Mucosa of descending colon (tissue), 3 donors: ENCODE data around the gene SDF2L1. TPM values are rescaled to one million over a fixed set of nuclear protein-coding genes. Genes with fewer than 3 reads are reported as not detected.

Experiments used
- ATAC-seq: fragments of 200-7000 bp; cut with Tn5 transposase; one replicate; pipeline ENCODE4 v1.9.1; 2020; ENCODE audit warnings: mild to moderate bottlenecking, moderate library complexity
- DNase-seq, 3 donors: peaks; one replicate each; pipeline ENCODE4 v3.0.0-alpha.2; 2020
- H3K36me3 ChIP-seq: fragments of 200-600 bp; one replicate; pipeline ENCODE4 v1.8.0; 2021; ENCODE audit warnings: low read depth, mild to moderate bottlenecking
- H3K4me1 ChIP-seq: fragments of 200-600 bp; one replicate; pipeline ENCODE4 v1.8.0; 2021; ENCODE audit warnings: low read depth, mild to moderate bottlenecking
- H3K4me3 ChIP-seq: fragments of 200-600 bp; one replicate; pipeline ENCODE4 v1.8.0; 2021; ENCODE audit warnings: mild to moderate bottlenecking
- H3K9me3 ChIP-seq: fragments of 200-600 bp; one replicate; pipeline ENCODE4 v1.8.0; 2021; ENCODE audit warnings: mild to moderate bottlenecking
- CTCF ChIP-seq: fragments of 200-600 bp; IDR thresholded peaks from one replicate; pipeline ENCODE4 v1.8.0; 2022; ENCODE audit warnings: antibody characterized with exemption, mild to moderate bottlenecking
- intact Hi-C, 2 donors: fragments of 100-400 bp; cut with DNase I in 1 of 2; cut with micrococcal nuclease in 1 of 2; formaldehyde crosslinking; loops; one replicate each; pipeline versions ENCODE4 v1.11.0 to v1.11.1; 2022; cut with DNase I, micrococcal nuclease
- total RNA-seq, 3 donors: library from RNA; stranded (reverse); fragmentation: NEBNext Ultra II Directional in 2 of 3; extraction: Animal tissue kit (Norgen Biotek cat#: 25700) in 2 of 3; gene quantifications; one replicate each; pipeline versions ENCODE4 v1.2.1 to v1.2.4, GENCODE V29; 2021 to 2023
- donor health status: DM: no; HTN: no; CAD: no; lungs with moderate emphysema.
- donor health status: DM: no; HTN: no; CAD: no.
- donor health status: DM: no; HTN: yes; CAD: no.

SDF2L1 gene
- total RNA-seq, 3 donors from 2014 or later = 25.8 to 48.8 (median 28.0) TPM

GRCh38 chr22:21629255-21630149 is 12.6 kb upstream of the SDF2L1 start, which contains the start of gene YDJC:
Gene YDJC (minus strand): TSS chr22:21630022. CDS start chr22:21630014, 8 bp downstream.
- Histone ChIP-seq H3K4me3 (peak within 1 kb of the TSS; percentile 95), H3K4me1 (peaks cover 8% of the 10 kb centered on the region), H3K9me3 (no peaks in the 10 kb centered on the region), H3K36me3 (no peaks in the 10 kb centered on the region)
- DNase-seq (peak; percentile 96 to 98 (median 98)), ATAC-seq (peak; percentile 96)
- intact Hi-C loops = no loop called here
- peak; percentile 65 for TF ChIP-seq CTCF

GRCh38 chr22:21631025-21631424 is 11.1 kb upstream of the SDF2L1 start:
- ATAC-seq = no peak
- Histone ChIP-seq H3K4me1 (peaks cover 8% of the 10 kb centered on the region), H3K9me3 (no peaks in the 10 kb centered on the region), H3K36me3 (no peaks in the 10 kb centered on the region), H3K4me3 (no peak overlapping the region)
- DNase-seq = no peak
- intact Hi-C loops = no loop called here
- no peak for TF ChIP-seq CTCF

GRCh38 chr22:21632237-21632895 is 9.7 kb upstream of the SDF2L1 start, which contains the start of gene CCDC116:
Gene CCDC116 (plus strand): TSS chr22:21632760. CDS start chr22:21633182, 422 bp downstream.
- ATAC-seq = no peak
- peak; percentile 44 to 74 (median 45) for DNase-seq

GRCh38 chr22:21632931-21633330 is 9.2 kb upstream of the SDF2L1 start:
- intact Hi-C loops = no loop called here
- no peak for DNase-seq
- Histone ChIP-seq H3K9me3 (no peaks in the 10 kb centered on the region), H3K4me1 (peaks cover 8% of the 10 kb centered on the region), H3K36me3 (no peaks in the 10 kb centered on the region), H3K4me3 (no peak overlapping the region)
- TF ChIP-seq CTCF = no peak
- no peak for ATAC-seq

More at GRCh38 chr22:21632237-21632895, 9.7 kb upstream of the SDF2L1 start, which contains the start of gene CCDC116:
- H3K36me3 ChIP-seq = no peaks in the 10 kb centered on the region
- peaks cover 8% of the 10 kb centered on the region for H3K4me1 ChIP-seq
- H3K9me3 ChIP-seq = no peaks in the 10 kb centered on the region
- intact Hi-C loops = no loop called here
- H3K4me3 ChIP-seq = no peak within 1 kb of the TSS
- no peak for TF ChIP-seq CTCF

- Histone ChIP-seq H3K4me3 (no peak overlapping the region), H3K9me3 (no peaks in the 10 kb centered on the region), H3K4me1 (peaks cover 5% of the 10 kb centered on the region), H3K36me3 (no peaks in the 10 kb centered on the region)
- DNase-seq (no peak), ATAC-seq (no peak)
- intact Hi-C loops = no loop called here
- no peak for TF ChIP-seq CTCF
Observed at GRCh38 chr22:21633481-21633880, 8.6 kb upstream of the SDF2L1 start.
